Measurements from ENCODE around the gene RNU6-1.

The RNU6-1 gene

DNA sequence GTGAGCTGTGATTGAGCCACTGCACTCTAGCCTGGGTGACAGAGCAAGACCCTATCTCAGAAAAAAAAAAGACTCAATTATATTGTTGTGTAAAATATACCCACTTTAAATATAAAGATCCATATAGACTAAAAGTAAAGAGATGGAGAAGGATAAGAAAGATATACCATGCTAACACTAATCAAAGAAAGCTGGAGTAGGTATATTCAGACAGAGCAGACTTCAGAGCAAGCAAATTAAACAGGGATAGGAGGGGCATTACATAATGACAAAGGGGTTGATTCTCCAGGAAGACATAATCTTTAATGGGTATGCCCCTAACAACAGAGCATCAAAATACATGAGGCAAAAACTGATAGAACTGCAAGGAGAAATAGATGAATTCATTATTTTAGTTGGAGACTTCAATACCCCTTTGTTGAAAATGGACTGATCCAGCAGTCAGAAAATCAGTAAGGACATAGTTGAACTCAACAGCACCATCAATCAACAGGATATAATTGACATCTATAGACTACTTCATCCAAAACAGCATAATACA lies 31.1 kb upstream of the RNU6-1 start:
- TF ChIP-seq, protein P1, sequence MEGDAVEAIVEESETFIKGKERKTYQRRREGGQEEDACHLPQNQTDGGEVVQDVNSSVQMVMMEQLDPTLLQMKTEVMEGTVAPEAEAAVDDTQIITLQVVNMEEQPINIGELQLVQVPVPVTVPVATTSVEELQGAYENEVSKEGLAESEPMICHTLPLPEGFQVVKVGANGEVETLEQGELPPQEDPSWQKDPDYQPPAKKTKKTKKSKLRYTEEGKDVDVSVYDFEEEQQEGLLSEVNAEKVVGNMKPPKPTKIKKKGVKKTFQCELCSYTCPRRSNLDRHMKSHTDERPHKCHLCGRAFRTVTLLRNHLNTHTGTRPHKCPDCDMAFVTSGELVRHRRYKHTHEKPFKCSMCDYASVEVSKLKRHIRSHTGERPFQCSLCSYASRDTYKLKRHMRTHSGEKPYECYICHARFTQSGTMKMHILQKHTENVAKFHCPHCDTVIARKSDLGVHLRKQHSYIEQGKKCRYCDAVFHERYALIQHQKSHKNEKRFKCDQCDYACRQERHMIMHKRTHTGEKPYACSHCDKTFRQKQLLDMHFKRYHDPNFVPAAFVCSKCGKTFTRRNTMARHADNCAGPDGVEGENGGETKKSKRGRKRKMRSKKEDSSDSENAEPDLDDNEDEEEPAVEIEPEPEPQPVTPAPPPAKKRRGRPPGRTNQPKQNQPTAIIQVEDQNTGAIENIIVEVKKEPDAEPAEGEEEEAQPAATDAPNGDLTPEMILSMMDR (IDR thresholded peaks at IDR 0.05; ENCODE audit: control insufficient read depth, insufficient read depth, low read depth, low read length, missing control alignments), result no peak
- DNase-seq (ENCODE audit: low read depth), result no peak
- H3K4me3 ChIP-seq (ENCODE audit: control insufficient read depth, low read depth, low read length), result no peak overlapping the region

DNA sequence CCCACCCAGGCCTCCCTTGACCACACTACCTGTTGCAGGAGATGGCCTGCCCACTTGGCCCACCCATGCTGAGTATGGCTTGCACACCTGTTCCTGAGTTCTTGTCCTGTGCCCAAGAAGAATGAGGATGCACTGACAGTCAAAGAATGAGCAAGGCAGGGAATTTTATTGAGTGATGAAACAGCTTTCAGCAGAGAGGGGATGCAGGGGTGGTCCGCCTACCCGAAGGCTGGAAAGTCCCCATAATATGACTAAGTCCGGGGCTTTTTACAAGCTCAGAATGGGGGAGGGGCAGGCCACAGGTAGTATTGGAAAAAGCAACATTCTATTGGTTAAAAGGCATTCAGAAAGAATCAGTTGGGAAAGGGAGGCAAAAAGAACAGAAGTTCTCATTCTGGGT lies 29.9 kb upstream of the RNU6-1 start:
- TF ChIP-seq, protein P1 (IDR thresholded peaks at IDR 0.05; ENCODE audit: control insufficient read depth, insufficient read depth, low read depth, low read length, missing control alignments), result no peak
- no peak for DNase-seq (ENCODE audit: low read depth)
- no peak overlapping the region for H3K4me3 ChIP-seq (ENCODE audit: control insufficient read depth, low read depth, low read length)

DNA sequence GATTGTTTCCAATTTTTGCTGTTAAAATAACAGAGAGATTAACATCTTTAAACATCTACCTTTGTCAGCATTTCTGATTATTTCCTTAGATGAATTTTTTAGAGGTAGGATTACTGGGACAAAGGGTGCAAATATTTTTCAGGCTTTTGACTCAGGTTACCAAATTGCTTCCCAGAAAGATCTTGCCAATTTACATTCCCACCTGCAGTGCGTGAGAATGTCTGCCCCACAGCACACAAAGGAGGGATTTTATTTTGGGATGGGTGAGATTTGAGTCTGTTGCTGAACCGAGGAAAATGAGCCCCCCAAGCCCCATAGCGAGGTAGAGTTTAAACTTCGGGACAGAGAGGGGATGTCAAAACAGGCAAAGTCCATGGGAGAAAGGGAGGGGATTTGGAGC lies 25.9 kb upstream of the RNU6-1 start:
- TF ChIP-seq, protein P1 (IDR thresholded peaks at IDR 0.05; ENCODE audit: control insufficient read depth, insufficient read depth, low read depth, low read length, missing control alignments), result no peak
- no peak for DNase-seq (ENCODE audit: low read depth)
- no peak overlapping the region for H3K4me3 ChIP-seq (ENCODE audit: control insufficient read depth, low read depth, low read length)

GRCh38 chr15:67865331-67865730 lies 25.5 kb upstream of the RNU6-1 start:
- H3K4me3 ChIP-seq (ENCODE audit: control insufficient read depth, low read depth, low read length), result no peak overlapping the region
- no peak for DNase-seq (ENCODE audit: low read depth)
- TF ChIP-seq, protein P1 (IDR thresholded peaks at IDR 0.05; ENCODE audit: control insufficient read depth, insufficient read depth, low read depth, low read length, missing control alignments), result no peak

- no peak for DNase-seq (ENCODE audit: low read depth)
- peak overlapping the region; percentile 48 for H3K4me3 ChIP-seq (ENCODE audit: control insufficient read depth, low read depth, low read length)
- TF ChIP-seq, protein P1 (IDR thresholded peaks at IDR 0.05; ENCODE audit: control insufficient read depth, insufficient read depth, low read depth, low read length, missing control alignments), result peak; percentile 87
These were observed 23.7 kb upstream of the RNU6-1 start for GRCh38 chr15:67863442-67863987.

- H3K4me3 ChIP-seq (ENCODE audit: control insufficient read depth, low read depth, low read length), result peak overlapping the region; percentile 48
- TF ChIP-seq, protein P1 (IDR thresholded peaks at IDR 0.05; ENCODE audit: control insufficient read depth, insufficient read depth, low read depth, low read length, missing control alignments), result no peak
These were observed 23.1 kb upstream of the RNU6-1 start for GRCh38 chr15:67862750-67863441.

More at GRCh38 chr15:67862750-67863441, 23.1 kb upstream of the RNU6-1 start:
- DNase-seq (ENCODE audit: low read depth), result no peak
